GM21528 (cell line): Measurements from ENCODE around the gene PHF21B.
"Not testable (repeated sequence)": the region's sequence is repeated elsewhere in the genome, so short reads cannot be mapped to it uniquely, and the experiment has no call there.

ENCODE experiments used
- ATAC-seq: cut with Tn5 transposase; IDR thresholded peaks from one replicate; pipeline ENCODE4 v1.9.1; 2021; ENCODE audit warnings: mild to moderate bottlenecking, moderate library complexity; ENCODE audit not compliant: unreplicated experiment, low FRiP score

PHF21B gene

DNA sequence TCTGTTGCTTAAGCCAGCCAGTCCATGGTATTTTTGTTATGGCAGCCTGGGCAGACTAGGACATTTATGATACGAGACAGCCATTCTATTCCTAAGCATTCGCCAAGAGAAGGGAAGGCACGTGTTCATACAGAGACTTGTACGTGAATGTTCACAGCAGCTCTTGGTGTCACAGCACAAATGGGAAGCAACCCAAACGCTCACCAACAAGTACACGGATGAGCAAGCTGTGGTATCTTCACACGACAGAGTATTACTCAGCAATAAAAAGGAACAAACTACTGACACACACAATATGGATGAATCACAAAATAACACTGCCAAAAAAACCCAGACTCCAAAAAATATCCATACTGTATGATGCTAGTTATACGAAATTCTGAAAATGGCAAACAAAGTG is 85.1 kb downstream of the PHF21B start:
- no peak for ATAC-seq

DNA sequence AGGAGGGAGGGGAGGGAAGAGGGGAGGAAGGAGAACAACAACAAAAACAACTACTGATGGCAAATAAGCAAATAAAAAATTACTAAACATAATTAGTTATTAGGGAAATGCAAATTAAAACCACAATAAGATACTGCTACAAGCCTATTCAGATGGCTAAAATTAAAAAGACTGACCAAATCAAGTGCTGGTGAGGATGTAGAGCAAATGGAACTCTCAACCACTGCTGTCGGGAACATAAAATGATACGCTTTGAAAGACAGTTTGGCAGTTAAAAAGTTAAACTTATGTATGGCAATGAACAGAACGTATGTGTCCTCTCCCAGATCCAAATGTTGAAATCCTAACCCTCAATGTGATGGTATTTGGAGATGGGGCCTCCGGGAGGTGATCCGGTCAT is 85.7 kb downstream of the PHF21B start:
- no peak for ATAC-seq

DNA sequence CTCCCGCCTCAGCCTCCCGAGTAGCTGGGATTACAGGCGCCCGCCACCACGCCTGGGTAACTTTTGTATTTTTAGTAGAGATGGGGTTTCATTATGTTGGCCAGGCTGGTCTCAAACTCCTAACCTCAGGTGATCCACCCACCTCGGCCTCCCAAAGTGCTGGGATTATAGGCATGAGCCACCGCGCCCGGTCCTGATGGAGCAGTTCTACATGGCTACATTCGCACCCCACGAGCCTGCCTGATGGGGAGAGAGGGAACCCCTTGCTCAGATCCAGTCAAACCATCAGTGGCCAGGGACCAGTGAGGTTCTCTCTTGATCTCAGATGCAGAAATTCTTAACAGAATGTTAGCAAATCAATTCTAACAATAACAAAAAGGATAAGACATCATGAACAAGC is 88.0 kb downstream of the PHF21B start:
- not testable (repeated sequence) for ATAC-seq

DNA sequence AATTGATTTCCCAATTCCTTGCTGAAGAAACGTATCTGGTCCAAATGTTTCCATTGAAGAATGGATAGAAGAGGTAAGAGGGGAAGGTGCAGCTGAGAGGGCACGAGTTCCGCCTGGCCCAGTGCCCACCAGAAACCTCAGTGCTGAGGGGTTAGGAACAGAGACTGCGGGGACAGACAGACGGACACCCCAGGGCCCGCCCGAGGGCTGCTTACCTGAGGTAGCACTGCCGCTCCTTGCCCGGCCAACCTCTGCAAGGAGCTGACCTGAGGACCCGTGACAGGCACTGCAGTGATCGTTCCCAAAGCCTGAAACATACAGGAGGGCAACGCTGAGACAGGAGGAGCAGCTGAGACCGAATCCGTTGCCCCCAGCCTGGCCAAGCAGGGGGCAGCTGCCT is 89.6 kb downstream of the PHF21B start:
- ATAC-seq = no peak

DNA sequence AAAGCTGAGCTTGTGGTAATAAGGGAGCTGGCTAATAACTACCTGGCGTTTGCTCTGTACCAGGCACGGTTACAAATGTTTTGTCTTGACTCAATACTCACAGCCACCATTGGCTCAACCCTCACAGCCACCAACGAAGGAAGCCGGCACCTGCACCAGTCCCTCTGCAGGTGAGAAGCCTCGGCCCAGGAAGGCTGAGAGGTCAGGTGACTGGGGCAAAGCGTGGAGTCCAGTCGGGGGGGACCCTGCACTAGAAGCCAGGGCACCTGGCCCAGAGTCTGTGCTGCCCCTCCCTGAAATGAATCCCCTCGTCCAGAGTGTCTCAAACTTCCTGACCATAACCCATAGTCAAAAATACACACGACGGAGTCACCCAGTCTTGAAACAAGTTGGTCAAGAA is 90.1 kb downstream of the PHF21B start:
- ATAC-seq = no peak

DNA sequence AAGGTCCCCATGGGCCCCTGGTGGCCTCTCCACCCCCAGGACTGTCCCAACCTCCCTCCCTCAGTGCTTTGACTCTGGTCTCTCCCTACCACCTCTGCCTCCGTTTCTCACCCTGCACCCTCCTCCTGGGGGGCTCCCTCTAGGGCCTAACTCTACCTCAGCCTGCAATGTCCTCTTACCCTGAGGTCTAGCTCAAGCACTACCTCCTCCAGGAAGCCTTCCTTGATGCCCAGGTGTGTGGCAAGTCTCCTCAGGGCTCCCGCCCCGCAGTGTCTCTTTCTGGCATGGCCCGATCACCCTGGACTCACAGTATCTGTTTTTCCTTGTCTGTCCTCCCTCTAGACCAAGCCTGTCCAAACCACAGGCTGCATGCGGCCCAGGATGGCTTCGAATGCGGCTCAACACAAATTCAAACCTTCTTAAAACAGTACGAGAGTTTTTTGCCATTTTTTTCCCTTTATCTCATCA is 90.8 kb downstream of the PHF21B start:
- ATAC-seq = no peak

DNA sequence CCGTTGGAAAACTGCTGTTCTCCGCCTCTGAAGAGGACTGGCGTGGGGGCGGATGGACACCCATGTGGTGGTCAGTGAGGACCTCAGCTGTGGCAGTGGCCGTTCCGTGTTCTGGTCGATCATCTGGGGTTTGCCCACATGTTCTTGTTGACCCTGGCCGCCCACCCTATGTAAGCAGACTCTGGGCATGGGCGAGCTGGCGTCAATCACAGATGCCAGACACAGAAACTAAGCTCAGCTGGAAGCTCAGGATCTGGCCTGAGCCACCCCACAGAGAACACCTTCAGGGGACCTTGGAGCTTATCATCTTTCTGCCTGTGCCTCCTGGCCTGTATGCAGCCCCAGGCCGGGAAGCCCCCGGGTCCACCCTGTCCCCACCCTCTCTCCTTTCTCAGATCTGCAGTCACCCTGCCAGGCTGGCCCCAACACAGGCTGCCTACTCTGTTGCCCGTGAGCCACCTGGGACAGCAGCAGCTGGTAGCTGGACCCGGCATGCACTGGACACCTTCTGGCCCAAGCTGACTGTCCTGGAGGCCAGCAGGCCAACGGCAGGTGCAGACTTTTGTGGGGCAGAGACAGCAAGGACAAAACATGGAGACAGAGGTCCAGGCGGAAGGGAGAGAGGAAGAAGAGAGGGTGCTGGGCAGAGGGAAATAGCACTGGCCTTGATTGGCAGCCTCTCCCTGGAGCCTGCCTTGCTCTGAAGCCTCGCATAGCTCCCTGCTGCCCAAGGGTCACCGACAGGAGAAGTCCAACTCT is 91.5 kb downstream of the PHF21B start:
- ATAC-seq = no peak

DNA sequence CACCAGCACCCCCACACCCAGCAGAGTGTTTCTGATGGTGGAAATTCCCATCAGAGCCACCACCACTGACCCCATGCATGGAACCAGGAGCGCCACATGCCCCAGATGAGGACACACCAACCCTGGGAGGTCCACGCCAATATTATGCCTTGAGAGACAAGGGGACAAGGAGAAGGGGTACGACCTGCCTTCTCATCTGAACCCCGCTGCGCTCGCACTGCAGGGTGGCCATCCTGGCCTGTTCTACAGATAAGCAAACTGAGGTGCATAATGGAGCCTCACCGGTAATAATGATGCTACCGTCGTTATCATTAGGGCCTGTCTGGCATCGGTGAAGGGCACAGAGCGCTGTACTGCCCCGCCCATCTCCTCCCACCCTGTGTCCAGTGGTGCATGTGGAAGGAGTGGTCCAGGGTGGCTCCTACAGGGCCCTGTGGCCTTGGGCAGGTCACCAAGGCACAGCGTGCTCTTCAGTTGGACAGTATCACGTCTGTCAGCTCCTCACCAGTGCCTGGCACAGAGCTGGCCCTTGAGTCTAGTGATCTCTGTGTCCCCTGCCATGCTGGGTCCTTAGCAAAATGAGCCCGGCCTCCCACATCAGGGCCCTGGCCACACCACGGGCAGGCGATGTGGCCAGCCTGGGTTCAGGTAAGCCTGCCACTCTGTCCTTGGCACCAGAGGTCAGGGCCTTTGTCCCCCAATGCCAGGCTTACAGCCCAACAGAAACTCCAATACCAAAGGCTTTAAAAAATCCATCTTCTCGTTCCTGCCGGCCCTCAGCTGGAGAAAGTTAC is 92.2 kb downstream of the PHF21B start:
- no peak for ATAC-seq

DNA sequence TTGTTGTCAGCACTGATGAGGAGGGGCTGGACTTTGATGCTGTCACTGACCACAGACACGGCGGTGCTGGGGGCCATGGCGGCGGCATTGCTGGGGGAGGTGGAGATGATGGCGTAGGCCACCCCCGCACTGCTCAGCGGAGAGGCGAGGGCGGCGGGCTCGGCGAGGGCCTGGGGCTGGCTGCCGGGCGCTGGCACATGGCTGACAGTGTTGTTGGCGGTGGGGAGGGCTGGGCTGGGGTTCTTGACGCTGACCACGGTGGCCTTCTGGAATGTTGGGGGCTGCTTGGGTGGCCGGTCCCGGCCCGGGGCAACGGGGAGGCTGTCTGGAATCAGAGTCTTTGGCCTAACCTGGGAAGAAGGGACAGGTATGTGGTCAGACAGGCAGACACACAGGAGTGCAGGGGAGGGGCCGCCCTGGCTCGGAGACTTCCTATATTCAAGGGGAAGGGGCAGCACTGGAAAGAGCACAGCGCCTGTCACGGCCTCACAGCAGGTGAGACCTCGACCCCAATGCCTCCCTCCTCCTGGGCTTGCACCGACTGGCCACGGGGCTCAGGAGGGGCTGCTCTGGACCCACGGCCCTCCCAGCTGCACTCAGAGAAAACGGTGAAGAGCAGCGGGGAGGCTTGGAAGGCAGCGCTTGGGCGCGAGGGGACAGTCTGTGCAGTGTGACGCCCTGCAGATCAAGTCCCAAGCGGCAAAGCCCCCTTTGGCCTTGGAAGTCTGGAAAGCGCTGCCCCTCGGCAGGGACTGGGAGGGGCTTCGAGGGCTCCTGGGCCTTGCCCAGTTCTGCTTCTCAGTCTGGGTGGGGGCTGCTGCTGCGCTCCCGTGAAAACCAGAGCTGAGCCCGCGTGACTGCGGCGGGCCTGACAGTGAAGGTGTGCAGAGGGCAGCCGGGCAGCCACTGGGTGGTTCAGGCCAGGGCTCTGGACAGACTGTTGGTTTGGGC is 93.2 kb downstream of the PHF21B start:
- no peak for ATAC-seq

DNA sequence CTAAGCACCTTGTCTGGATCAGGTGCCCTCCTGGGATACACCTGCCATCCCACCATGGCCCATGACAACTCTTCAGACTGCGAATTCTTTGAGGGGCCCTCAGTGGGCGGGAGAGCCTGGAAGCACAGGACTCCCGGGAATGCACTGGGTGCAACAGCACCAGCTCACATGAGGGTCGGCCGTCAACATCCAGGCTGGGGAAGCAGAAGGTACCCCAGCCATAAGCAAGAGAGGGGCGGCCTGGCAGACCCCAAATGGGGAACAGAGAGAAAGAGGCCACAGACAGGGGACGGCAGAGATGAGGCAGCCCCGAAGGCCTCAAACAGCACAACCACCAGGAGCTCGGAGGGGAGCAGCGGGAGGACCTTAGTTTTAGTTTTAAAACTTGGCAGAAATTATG is 94.4 kb downstream of the PHF21B start:
- no peak for ATAC-seq

DNA sequence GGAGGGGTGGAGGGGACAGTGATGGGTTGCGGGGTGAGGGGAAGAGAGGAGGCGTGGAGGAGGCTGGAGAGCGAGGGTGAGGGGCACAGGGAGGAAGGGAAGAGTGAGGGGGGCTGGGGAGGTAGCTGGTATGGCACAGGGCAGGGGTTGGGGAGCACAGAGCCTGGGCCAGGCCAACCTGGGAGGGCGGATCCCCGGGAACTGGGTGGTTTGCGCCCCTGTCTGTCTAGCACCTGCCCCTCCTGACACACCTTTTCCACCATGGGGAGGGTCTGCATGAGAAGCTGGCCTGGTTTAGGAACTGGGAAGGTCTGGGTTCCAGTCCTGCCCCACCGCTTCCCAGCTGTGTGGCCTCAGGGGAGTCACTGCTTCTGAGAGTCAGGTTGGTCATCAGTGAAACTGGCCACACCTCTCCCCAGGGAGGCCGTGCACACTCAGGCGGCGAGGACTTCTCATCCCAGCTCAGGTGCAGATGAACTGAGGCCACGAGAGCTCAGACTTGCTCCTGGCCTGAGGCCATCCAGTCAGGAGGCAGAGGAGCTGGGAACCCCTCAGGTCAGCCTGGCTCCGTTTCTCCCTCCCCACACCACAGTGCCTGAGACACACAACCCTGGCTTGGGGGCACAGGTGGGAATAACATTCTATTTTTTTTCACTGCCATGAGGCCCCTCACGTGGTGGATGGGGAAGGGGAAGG is 95.6 kb downstream of the PHF21B start:
- no peak for ATAC-seq

DNA sequence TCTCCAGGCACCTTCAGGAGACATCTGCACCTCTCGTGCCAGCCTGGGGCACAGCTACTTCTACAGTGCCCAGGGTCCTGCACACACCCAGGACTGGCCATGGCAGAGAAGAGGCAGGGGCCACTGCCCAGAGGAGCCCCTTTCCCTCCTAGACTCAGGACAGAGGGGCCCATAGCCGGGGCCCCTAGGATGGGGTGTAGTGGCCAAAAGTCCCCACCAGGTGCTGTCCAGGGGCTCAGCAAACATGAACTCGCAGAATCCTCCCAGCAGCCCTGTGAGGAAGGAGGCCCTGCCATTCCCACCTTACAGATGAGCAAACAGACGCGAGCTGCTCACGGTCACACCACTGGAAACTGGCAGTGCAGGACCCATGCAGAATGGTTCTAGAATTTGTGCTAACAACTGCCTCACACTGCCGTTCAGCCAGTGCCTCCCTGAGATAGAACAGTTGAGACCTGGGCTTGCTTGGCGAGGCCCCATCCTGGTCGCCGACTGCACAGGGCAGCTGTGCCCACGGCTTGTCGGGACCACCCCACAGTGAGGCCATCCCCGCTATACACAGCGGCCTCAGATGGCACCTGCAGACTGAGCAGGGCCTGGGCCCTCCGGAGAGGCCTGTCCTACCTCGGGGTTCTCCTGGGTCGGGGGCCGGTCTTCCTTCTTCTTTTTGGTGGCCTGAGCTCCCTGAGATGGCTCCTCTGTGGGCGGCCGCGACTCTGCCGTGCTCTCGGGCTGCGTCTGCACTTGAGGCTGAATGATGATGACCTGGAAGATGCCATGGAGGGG is 96.4 kb downstream of the PHF21B start:
- no peak for ATAC-seq

DNA sequence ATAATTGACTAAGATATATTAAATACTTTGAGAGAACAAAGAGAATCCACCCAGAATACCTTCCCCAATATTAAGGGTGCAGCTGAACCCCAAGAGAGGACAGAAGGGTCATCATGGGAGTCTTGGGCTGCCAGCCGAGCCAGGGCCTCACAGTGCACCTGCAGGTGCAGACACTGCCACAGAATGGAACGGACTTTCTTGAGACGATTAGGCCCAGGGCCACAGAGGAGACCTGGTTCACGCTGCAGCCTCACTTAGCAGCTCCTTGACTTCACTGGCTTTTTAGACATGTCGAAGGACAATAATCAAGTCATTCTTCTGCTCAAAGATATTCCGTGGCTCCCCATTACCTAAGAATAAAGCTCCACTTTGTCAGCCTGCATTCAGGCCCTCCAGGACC is 100.6 kb downstream of the PHF21B start:
- ATAC-seq = no peak

DNA sequence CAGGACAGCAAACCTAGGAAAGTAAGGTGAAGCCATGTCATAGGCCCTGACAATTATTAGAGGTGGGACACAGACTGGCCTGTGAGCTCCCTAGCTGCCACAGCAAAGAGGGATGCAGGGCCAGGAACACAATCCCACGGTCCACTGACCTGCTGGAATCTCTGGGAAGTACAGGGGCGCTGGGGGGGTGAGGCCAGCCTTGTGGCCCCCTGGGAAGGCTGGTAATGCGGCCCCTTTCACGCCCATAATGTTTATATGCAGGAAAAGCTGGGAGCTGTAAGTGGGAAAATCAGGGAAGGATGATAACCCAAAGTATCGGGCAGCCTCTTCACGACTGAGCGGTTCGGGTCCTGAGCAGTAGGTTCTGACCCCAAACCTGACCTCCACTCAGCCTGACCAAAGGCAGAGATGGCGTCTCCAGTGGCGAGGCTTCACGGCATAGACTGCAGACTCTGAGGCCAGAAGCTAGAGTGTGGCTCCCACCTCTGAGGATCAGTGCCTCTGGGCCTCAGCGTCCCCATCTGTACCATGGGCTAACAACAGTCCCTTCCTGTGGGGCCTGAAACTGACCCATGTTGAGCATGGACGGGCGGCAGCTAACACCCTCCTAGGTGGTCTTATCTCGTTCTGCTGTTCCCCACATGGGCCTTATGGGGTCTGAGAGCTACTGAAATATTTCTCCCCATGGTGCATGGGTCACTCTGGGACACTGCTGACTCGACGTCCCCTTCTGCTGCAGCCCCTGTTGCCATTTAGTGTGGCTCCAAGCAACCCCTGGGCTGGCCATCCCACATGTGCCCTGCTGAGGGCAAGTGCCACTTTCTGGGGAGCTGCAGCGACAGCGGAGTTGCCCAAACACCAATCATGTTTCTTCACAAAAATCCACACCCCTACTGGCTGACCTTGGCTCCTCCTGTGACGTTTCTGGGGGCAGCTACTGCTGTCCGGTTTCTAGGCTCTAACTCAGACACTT is 101.8 kb downstream of the PHF21B start:
- ATAC-seq = no peak

DNA sequence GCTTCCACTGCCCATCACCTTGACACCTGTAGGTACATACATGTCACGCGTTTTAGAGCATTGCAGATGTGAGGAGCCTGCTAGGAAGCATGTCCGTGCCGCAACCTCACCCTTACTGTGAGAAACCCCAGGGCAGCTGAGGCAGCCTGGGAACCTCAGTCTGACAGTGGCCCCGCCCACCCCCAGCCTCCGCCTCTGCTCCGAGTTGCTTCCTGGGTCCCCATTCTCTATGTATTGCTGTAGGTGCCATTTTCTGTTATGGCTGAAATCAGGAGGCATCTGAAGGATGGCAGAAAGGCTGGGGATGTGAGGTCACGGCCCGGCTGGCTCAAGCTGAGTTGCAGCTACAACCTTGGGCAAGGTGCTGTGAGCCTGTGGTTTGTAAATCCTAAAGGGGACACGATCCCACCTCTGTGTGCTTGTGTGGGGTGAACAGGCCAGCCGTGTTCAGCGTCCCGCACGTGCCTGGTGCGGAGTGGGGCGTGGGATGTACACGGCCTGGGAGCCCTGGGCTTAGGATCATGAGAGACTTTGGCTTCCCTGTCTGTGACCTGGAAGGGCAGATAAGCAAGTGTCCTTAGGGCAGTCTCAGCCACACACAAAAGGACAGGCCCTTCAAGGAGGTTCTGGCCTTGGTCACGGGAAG is 102.7 kb downstream of the PHF21B start:
- ATAC-seq = no peak

DNA sequence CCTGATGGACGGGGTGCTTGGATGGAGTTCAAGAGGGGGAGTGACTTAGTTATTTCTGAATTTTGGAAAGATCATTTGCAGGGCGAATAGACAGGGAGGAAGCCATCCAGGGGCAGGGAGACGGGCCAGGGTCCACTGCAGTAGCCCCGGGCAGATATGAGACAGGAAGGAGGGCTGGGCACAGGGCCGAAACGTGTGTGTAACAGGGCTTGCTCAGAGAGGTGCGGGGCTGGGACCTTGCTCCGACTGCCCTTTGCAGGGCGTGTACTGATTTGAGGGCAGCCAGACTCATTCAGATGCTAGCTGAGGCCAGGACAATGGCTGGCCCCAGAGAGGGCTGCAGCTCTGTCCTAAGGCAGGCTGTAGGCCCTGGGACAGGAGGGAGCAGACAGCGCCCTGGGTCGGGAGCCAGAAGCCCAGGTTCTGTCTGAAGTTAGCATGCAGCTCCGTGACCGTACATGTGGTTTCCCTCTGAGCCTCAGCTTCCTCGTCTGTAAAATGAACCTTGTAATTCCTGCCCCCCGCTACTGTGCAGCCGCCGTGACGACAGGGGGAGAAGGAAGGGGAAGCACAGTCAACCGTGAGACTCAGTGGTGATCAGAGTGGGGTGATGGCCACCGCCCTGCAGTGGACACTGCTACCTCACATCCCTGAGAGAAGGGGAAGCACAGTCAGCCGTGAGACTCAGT is 103.4 kb downstream of the PHF21B start:
- ATAC-seq = no peak

DNA sequence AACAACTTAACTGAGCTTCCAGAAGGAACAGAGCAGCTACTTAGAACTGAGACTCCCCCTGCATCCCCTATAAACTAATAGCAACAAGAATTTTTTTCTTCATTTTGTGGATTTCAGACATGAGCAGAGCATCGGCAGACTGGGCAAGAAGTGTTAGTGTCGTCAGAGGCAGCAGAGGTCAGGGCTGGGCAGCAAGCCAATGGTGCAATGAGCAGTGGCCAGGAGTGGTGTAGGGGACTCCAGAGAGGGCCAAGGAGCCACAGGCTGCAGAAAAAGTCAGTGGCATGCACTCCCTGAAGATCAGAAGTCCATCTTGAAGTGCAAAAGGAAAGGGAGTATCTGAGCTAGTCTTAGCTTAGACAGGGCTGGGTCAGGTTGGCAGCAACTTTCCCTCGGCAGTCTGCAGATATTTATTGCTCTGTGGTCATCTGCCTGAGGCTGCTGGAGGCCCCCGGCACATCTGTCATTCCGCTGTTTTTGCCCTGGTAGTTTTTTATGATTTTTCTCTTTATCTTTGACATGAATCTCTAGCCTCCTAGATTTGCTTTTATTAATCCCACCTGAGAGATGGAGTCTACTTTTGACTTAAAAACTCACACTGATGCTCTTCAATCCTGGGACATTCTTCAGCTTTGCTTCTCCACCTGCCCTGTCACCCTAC is 105.2 kb downstream of the PHF21B start:
- ATAC-seq = not testable (repeated sequence)
